Measurements from ENCODE around the gene PRKCH.

GRCh38 chr14:61426048-61426447, 104.7 kb downstream of the PRKCH start:
- TF ChIP-seq CSDC2 (CRISPR knock-in tag; IDR thresholded peaks at IDR 0.05) (no peak), ARNTL (CRISPR knock-in tag; IDR thresholded peaks at IDR 0.05; ENCODE audit: borderline replicate concordance, low read depth) (no peak)

Data from SK-N-SH treated with all-trans-retinoic acid at 6 μM for 48 hours (cell line).